NCI-H2227 (cell line): ENCODE measurements around the gene POLD2.

Experiments
- DNase-seq: peaks from one replicate; lab custom pipeline; 2025; ENCODE audit not compliant: unreplicated experiment; lab: John Stamatoyannopoulos, UW

Gene POLD2

GRCh38 chr7:44082541-44083207 lies 40.7 kb downstream of the POLD2 start:
- DNase-seq, result peak; percentile 97

- DNase-seq, result no peak
Observed at GRCh38 chr7:44081266-44081748, 42.0 kb downstream of the POLD2 start.

- DNase-seq, result no peak
Observed at GRCh38 chr7:44080686-44081265, 42.6 kb downstream of the POLD2 start.

- no peak for DNase-seq
Observed at GRCh38 chr7:44080118-44080517, 43.2 kb downstream of the POLD2 start.

- no peak for DNase-seq
Observed at GRCh38 chr7:44079331-44080021, 43.9 kb downstream of the POLD2 start.

- DNase-seq, result no peak
Observed at GRCh38 chr7:44078521-44078920, 44.8 kb downstream of the POLD2 start.

- DNase-seq, result no peak
Observed at GRCh38 chr7:44077681-44078091, 45.7 kb downstream of the POLD2 start.

GRCh38 chr7:44077061-44077460 lies 46.3 kb downstream of the POLD2 start:
- no peak for DNase-seq

GRCh38 chr7:44076101-44076895 lies 47.0 kb downstream of the POLD2 start:
- no peak for DNase-seq

- no peak for DNase-seq
Observed at GRCh38 chr7:44075296-44076075, 47.9 kb downstream of the POLD2 start.

- DNase-seq, result no peak
Observed at GRCh38 chr7:44074349-44074695, 49.0 kb downstream of the POLD2 start.

GRCh38 chr7:44073664-44074348 lies 49.5 kb downstream of the POLD2 start:
- no peak for DNase-seq

- peak; percentile 68 for DNase-seq
Observed at GRCh38 chr7:44072364-44073231, 50.8 kb downstream of the POLD2 start.

GRCh38 chr7:44071726-44072363 lies 51.5 kb downstream of the POLD2 start:
- DNase-seq, result no peak

- no peak for DNase-seq
Observed at GRCh38 chr7:44068054-44068453, 55.3 kb downstream of the POLD2 start.

GRCh38 chr7:44067064-44067951 lies 56.0 kb downstream of the POLD2 start:
- no peak for DNase-seq

GRCh38 chr7:44066494-44067063 lies 56.8 kb downstream of the POLD2 start:
- no peak for DNase-seq
